NCI-H2107 treated with DMSO at 0.1 percent for 48 hours (cell line): Measurements from ENCODE around the gene MAN1B1.
"Not testable (repeated sequence)": the region's sequence is repeated elsewhere in the genome, so short reads cannot be mapped to it uniquely, and the experiment has no call there.

Source experiments
- DNase-seq: peaks from one replicate; lab custom pipeline; 2025; ENCODE audit not compliant: unreplicated experiment; lab: John Stamatoyannopoulos, UW

Gene MAN1B1

DNA sequence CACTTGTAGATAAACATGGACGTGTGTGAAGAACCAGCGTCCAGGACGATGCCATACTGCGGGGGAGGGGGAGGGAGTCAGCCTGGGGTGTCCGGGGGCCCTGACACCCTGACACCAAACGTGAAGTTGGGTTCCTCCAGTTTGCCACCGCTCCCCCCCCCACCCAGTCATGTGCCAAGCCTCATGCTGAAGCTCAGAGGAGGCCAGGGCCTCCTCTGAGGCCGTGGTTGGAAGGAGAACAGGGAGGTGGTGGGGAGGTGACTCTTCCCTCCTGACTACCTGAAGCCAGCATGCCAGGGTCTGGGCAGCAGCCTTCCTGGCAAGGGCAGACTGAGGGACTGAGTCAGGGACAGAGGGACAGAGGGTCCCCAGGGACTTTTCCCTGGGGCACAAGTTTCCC is 34.5 kb upstream of the MAN1B1 start:
- DNase-seq, result no peak

DNA sequence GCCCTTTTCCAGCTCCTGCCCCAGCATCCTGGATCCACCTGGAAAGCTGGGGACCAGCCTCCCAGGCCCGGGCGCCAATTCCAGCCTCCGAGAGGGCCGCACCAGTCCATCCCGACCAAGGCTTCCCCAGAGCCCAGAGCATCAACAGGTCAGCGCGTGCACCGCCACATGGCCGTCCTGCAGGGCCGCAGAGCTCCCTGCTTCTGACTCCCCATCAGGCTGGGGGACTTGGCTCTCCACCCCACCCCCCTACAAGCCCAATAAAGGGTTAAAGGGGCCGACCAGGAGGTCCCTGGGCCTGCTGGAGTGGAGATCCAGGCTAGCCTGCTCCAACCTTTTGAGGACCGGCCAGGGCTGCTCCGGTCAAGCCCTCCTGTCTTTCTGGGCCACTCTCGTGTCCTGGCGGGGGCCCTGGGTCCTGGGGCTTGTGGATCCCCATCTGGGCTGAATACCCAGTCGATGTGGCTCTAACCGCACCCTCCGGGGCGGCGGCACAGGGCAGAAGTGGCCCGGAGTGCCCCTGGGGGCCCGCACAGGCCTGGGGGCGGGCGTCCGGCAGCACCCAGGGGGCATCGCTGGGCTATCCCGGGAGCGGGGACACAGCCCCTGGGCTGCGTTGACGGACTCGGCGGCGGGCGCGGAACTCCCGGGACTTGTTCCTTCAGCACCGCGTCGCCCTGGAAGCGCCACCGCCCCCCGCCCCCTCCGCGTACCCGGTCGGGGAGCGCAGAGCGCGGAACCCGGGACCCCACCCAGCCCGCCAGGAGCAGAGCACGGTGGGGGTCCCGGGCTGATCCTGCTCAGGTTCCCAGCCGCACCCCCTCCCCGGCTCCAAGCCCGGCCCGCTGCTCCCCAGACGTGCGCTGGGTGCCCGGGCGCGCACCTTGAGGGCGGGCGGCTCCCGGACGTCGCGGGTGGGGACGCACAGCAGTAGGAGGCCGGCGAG is 33.5 kb upstream of the MAN1B1 start:
- no peak for DNase-seq

DNA sequence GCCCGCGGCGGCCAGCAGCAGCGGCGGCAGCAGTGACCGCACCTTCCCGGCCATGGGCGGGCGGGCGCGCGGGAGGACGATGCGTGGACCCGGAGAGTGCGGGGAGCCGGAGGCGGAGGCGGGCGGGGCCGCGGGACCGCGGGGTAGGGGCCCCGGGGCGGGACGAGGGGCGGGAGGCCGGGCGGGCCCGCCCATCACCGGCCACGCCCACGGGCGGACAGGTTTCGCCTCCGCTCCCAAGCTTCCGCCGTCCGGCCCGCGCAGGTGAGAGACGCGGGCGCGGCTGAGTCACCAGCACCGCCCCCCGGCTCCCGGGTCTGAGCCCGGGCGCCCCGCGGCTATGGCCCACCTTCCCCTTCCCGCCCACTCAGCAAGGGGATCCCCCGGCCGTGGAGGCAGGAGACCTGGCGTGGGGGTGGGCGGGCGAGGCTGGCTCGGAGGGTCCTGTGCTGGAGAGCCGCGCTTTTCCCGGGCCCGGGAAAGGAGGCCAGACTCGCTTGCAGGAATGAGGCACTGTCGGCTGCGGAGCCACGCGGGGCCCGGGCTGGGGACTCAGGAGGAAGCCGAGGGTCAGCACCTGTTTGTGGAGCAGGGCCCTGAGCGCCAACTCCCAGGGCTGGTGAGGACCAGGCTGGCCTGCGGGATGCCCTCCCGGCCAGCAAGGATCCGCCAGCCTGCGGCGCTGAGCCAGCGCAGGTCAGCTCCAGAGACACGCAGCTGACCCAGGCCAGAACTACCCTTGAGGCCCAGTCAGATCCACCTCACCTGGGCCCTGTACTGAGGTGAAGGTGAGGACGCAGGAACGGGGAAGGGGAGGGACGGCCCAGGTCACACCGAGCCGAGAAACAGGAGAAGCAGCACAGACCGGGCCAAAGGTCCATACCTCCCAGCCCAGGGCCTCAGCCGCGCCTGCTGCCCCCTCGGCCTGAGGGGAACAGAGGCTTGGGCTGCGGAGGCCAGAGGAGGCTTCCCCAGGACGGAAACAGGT is 32.5 kb upstream of the MAN1B1 start, which contains the start of gene ENTPD2:
ENTPD2 (minus strand) TSS at position 118 of the 988 bp plus-strand sequence; CDS start at position 54, 64 bp downstream.
- peak; percentile 28 for DNase-seq

DNA sequence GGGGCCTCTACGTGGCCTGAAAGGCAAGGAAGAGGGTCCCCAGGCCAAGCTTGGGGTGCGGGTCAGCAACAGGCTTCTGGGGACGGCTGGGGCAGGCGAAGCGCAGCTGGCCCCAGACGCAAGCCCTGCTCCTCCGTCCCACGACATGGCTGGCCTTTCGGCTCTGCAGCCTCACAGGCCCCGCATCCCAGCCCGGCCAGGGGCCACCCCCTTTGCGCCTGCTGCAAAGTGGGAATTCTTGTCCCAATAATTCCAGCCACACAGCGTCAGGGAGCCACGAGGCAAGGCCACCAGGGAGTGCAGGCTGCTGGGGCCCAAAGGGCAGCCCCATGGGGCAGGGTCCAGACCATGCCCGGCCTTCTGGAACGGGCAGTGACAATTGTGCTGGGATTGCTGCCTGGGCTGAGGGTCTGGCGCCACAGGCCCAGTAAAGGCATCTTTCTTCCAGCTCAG is 31.8 kb upstream of the MAN1B1 start:
- no peak for DNase-seq

DNA sequence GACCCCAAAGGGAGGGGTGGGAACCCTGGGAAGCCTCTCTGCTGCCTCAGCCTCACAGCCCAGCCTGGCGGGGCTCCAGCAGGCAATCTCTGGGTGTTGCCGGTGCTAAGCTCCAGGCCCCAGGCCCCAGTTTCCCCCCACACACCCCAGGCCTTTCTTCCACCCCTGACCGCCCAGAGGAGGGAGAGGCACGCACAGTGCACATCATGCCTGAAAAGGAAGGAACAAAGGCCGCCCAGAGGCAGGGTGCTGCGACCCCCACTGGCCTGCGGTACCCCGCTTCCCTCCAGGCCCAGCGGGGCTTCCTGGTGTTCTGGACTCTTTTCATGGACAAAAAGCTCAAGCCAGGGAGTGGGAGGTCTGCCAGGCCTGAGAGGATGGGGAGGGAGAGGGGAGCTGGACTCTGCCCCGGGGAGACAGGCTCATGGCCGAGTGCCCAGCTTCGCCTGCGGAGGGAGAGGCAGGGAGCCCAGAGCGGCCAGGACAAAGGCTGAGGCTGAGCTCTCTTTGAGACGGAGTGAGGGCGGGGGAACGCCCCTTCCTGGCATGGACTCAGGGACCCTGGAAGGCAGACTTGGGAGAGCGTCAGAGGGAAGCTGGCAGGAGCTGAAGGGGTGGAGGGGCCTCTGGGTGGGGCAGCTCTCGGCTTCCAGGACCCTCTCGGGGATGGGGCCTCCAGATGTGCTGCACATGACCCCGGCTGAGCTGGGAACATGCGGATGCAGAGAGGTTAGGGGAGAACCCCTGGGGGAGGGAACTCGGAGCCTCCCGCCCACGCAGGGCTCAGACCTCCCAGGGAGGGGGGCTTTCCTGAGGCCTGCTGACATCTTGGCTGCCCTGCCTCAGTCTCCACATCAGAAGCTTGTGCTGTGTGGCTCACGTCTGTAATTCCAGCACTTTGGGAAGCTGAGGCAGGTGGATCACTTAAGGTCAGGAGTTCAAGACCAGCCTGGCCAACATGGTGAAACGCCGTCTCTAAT is 31.1 kb upstream of the MAN1B1 start:
- no peak for DNase-seq

DNA sequence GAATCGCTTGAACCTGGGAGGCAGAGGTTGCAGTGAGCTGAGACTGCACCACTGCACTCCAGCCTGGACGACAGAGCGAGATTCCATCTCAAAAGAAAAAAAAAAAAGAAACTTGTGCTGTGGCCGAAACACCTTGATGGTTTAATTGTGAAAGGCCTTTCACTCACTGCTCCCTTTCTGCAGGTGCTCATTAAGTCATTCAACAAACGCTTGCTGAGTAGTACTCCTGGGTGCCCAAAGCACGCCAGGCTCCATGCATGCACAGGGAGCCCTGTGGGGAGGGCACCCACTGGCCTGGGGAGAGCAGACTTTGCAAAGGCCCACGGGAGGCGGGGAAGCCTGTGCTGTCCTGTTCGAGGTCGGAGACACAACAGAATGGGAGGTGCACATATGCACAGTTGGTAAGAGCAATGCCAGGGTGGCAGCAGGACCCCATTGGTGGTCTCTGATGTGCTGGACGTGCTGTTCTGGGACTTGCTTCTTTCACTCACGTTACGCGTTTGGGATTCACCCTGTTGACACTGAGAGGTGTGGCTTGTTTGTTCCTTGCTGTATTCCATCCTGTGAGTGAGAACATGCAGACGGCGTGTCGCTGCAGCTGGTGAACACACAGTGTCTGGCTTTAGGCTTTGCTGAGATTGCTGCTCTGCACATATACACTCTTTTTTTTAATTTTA is 29.9 kb upstream of the MAN1B1 start:
- DNase-seq, result no peak

DNA sequence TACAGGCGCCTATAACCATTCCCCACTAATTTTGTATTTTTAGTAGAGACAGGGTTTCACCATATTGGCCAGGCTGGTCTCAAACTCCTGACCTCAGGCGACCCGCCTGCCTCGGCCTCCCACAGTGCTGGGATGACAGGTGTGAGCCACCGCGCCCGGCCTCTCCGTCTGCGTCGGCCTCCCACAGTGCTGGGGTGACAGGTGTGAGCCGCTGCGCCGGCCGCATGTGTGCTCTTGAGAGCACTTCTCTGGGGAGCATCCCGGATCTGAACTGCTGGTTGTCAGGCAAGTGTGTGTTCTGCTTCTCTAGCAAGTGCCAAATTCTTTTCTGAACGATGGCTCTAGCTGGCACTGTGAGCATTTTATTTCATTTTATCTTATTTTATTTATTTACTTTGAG is 29.2 kb upstream of the MAN1B1 start:
- DNase-seq, result peak; percentile 91

DNA sequence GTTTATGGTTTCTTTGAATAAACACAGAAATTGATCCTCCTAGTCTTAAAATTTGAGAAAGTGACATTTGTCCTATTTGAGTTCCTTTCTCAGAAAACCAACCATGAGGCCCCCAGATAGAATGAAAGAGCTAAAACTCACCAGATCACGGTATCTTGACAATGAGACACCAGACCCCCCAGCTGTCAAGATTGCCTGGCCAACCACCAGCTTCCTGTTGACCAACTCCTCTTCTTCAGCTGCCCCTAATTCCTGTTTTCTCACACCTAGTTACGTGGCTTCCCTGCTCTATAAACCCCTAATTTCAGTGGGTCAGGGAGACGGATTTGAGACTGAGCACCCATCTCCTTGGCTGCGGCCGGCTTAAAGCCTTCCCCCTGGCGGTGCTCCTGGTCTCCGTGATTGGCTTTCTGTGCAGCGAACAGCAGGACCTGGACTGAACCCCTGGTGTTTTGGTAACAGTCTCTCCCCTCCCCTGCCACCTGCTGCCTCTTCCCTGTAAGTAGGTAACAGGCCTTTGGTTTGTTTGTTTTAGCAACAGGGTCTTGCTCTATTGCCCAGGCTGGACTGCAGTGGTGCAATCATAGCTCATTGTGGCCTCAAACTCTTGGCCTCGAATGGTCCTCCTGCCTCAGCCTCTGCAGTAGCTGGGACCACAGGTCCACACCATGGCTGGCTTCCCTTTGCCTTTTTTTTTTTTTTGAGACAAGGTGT is 28.1 kb upstream of the MAN1B1 start:
- peak; percentile 37 for DNase-seq

DNA sequence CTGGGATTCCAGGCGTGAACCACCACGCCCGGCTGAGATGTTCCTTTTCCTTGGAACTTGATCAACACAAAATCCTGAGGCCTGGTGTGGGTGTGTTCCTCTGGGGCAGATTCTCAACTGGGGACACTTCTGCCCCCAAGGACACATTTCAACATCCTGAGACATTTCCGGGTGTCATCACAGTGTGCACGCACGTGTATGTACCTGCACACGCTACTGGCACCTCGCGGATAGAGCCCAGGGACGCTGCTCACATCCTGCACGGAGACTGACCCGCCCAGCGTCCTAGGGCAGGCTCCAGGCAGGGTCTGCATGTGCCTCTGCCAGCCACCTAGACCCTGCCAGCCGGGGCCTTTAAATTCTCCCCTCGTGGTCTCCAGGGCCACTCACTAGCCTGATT is 24.4 kb upstream of the MAN1B1 start:
- DNase-seq, result no peak

DNA sequence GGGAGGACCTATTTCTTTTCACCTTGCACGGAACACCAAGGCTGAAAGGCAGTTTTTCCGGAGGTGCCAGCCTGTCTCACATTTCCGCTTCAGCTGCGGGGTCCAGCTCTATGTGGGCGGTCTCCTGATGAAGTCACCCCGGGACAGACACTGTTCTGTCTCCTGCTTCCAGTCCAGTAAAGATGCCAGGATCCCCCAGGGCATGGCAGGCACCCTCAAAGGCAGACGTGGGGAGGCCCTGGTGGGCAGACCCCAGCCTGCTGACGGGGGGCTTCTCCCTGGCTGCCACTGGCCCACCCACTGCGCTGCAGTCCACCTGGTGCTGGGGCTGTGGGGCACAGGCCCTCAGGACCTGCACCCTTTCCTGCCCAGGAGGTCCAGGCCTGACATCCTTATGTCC is 24.0 kb upstream of the MAN1B1 start:
- DNase-seq, result not testable (repeated sequence)

DNA sequence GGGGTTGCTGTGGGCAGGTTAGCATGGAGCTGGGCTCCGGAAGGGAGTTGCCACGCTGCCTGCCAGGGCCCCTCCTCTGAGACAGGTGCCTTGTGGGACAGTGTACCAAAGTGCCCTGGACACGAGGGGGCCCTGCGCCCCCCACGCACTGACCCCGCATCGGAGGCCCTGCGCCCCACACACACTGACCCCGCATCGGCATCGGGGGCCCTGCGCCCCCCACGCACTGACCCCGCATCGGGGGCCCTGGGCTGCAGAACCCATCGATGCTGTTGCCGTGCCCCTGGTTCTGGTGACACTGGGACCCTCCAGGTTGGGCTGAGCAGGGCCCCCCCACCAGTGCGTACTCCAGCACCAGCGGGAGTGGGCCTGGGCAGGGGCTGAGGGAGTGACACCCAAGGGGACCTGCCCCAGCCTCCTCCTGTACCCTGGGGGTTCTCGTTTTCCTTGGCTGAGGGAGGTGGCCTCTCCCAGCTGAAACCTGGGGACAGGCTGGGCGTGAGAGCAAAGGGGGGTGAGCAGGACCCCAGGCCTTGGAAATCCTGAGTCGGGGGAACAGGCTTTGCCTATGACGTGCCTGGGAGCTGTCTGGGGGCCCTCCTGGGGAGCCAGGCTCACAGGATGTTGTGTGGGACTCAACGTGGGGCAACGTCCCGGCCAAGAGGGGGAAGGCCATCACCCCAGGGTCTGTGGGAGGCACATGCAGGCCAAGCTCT is 23.3 kb upstream of the MAN1B1 start:
- no peak for DNase-seq

DNA sequence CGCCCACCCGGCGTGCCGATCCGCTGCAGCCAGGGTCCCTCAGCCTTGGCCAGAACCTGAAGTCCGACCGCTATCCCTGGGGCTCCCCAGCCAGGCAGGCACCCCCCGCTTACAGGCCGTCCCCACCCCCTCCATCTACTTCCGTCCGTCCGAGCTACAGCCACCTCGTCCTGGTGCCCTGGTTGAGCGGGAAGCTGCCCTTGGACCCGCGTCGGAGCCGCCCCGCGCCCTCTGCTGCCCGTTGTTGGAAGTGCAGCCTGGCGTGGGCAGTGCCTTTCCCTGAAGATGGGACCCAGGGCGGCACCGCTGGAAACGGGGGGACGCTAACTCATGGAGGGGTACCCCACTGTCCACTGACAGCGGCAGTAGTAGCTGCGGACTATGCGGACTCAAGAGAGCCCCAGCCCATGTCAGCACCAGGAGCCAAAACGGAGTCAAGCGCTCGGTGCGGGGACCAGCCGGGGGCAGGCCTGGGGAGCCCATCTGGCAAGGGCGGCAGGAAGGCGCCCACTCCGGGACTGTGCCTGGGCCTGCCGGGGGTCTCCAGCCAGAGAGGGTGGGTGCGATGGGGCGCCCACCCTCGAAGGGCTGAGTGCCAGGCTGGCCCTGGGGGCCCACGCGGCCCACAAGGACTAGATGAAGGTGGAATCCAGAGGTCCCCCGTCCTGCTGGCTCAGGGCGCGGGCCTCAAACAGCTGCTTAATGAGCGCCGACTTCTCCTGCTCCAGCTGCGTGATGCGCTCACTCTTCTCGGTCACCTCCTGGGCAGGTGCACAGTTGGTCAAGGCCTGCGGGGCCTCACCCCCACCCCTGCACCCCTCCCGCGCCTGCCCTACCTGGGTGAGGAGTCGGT is 22.5 kb upstream of the MAN1B1 start:
- no peak for DNase-seq

DNA sequence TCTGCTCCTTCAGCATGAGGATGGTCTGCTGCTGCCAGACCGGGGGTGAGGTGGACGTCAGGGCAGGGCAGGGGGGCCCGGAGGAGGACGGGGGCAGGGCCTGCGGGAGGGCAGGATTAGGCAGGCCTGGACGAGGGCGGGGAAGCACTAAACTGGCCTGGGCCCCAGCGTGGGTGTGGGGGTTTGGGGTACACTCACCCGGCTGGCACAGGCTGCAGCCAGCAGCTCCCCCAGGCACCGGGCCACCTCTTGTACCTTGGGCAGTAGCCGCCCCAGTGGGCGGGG is 22.0 kb upstream of the MAN1B1 start:
- no peak for DNase-seq

DNA sequence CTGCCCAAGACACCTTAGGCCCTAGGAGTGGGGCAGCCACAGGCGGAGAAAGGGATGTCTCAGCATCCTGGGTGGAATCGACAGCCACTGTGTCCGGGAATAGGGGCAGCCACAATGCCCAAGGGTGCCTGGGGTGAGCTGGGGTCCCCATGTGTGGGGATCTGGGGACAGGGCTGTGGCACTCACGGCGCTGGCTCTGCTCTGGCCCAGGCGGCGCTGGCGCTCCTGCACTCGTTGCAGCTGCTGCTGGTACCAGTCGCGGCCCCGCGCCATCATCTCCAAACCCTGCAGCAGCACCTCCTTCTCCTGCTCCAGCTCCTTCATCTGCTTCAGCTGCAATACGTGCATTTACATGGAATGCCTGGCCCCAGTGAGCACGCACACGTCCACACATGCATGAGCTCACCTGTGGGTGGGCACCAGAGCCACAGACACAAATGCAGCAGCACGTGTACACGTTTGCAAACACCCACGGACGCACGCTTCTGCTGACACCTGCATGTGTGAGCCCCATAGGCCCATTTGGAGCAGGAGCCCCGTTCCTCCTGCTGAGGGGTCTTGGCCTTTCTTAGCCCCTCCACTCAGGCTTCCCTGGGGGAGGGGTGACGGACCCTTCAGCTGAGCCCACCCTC is 21.3 kb upstream of the MAN1B1 start:
- no peak for DNase-seq

DNA sequence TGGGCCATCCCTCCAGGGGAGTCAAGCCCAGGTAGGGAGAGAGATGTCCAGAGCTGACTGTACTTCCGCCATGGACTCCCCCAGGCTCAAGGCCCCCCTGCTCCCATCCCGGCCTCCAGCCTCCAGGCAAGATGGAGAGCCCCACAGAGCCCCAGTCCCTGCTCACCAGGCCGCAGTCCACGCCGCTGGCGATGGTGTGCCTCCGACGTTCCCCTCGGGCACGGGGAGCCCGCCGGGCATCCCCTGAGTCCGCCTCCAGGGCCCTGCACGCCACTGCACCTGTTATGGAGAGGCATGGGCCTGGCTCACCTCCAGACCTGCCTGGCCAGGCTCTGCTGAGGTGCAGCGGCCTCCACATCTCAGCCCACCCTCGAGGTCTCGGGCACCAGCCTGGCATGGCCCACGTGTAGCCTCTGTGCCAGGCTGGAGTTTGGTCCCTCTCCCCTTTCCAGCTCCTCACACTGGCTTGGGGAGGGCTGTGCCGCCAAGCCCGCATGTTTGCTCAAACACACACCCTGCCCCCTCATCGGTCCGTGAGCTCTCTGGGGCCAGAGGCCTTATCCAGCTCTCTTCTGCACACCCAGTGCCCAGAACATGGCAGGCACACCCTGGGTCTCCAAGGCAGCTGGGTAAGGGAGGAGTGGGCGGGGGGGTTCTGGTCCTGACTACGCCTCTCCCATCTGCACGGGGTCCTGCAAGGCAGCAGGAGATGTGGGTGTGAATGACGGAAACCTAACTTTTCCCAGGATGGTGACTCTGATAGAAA is 20.5 kb upstream of the MAN1B1 start:
- DNase-seq, result no peak

DNA sequence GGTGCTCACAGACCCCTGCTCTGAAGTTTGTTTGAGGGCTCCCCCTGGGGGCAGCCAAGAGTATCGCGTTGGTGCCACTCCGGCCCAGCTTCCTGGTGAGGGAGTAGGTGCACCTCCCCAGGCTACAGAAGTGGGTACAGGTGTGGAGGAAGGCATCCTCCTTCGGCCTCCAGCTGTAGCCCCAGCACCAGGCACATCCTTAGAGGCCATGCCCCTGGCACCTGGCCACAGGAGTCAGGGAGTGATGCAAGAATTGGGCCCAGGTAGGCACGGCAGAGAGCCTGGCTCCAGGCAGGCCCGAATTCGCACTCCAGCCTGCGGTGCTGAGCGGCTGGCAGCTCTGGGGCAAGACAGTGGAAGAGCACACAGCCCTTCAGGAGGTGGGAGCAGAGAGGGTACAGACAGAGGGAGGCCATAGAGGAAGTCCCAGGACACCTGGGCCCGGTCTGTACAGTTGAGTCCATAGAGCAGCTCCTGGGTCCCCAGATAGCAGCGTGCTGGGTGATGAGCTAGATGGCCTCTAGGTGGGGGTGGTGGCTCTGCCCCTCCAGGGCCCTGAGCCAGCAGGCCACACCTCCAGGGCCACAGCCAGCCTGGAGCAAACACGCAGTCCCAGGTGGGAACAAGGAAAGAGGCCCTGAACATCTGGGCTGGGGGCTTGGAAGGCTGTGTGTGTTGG is 18.8 kb upstream of the MAN1B1 start:
- DNase-seq, result peak; percentile 71
